ENCODE data around the gene SEPHS2. TPM values are rescaled to one million over a fixed set of nuclear protein-coding genes. Genes with fewer than 3 reads are reported as not detected.

Gene SEPHS2
- total and polyA plus RNA-seq, 2 experiments from 2014 or later, result 29.7 to 43.0 TPM

DNA sequence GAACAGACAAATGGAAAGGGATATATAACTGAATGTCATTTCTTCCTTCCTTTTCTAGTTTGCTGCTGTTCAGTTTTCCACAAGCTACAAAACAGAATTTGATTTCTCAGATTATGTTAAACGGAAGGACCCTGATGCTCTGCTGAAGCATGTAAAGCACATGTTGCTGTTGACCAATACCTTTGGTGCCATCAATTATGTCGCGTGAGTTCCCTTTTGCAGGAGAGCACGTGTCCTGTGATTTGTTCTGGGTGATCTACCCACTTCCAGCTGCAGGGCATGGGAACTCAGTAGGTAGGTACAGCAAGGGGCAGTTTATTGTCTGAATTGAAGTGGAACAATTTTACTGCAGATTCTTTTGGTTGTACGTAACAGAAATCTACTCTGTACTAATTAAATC lies 35.7 kb upstream of the SEPHS2 start:
- Histone ChIP-seq H3K27ac (ENCODE audit: low read depth) (no peak overlapping the region), H3K4me2 (no peak overlapping the region), H3K4me1 (ENCODE audit: insufficient read depth) (no peaks in the 10 kb centered on the region), H3K27me3 (ENCODE audit: insufficient read depth) (no peaks in the 10 kb centered on the region), H3K4me3 (no peak overlapping the region), H3K79me2 (replicated peaks; ENCODE audit: insufficient read depth) (no peaks in the 10 kb centered on the region), H3K9me2 (ENCODE audit: insufficient read depth) (no peaks in the 10 kb centered on the region), H3F3A (replicated peaks; ENCODE audit: low read depth) (no peaks in the 10 kb centered on the region), H3K36me3 (ENCODE audit: insufficient read depth) (no peaks in the 10 kb centered on the region), H4K20me1 (replicated peaks; ENCODE audit: insufficient read depth) (no peaks in the 10 kb centered on the region), H2AFZ (no peak overlapping the region)
- Mint-ChIP-seq H3K27ac (no peak overlapping the region), H3K27me3 (ENCODE audit: insufficient read depth, low read depth, poor library complexity) (peaks cover 8% of the 10 kb centered on the region), H3K4me1 (no peaks in the 10 kb centered on the region), H3K9me3 (no peaks in the 10 kb centered on the region), H3K4me3 (no peak overlapping the region), H3K36me3 (ENCODE audit: low read depth) (no peaks in the 10 kb centered on the region)
- no peak for DNase-seq (ENCODE audit: low spot score)
- TF ChIP-seq, protein P1, sequence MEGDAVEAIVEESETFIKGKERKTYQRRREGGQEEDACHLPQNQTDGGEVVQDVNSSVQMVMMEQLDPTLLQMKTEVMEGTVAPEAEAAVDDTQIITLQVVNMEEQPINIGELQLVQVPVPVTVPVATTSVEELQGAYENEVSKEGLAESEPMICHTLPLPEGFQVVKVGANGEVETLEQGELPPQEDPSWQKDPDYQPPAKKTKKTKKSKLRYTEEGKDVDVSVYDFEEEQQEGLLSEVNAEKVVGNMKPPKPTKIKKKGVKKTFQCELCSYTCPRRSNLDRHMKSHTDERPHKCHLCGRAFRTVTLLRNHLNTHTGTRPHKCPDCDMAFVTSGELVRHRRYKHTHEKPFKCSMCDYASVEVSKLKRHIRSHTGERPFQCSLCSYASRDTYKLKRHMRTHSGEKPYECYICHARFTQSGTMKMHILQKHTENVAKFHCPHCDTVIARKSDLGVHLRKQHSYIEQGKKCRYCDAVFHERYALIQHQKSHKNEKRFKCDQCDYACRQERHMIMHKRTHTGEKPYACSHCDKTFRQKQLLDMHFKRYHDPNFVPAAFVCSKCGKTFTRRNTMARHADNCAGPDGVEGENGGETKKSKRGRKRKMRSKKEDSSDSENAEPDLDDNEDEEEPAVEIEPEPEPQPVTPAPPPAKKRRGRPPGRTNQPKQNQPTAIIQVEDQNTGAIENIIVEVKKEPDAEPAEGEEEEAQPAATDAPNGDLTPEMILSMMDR (conservative IDR thresholded peaks at IDR 0.05; ENCODE audit: low read depth in 2 of 2), result no peak
- no peak for TF ChIP-seq ETS1 (IDR thresholded peaks at IDR 0.05)
- TF ChIP-seq POLR2AphosphoS5 (IDR thresholded peaks at IDR 0.05; ENCODE audit: low read depth), result no peak
- no peak for ATAC-seq

DNA sequence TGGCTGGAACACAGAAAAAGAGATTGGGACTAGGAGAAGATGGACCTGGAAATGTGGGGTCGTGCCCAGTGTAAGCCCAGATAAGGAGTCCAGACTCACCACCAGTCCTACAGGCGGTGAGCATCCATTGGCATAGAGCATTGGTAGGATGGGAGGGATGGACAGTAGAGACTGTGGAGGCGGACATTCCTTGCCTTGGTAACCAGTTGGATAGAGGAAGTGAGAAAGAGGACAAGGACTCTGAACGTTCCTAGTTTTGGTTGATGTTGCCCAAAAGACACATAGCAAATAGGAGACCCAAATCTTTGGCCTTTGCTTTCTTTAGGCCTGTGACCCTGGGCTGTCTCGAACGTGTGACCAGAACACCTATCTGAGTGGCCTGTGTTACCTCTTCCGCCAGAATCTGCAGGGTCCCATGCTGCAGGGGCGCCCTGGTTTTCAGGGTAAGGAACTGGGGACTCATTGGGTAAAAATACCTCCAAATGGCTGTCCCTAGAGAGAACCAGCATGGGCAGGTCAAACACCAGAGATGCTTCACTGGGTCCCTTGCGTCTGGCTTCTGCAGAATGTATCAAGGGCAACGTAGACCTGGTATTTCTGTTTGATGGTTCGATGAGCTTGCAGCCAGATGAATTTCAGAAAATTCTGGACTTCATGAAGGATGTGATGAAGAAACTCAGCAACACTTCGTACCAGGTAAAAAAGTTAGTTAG lies 33.2 kb upstream of the SEPHS2 start:
- Mint-ChIP-seq H3K4me1 (no peaks in the 10 kb centered on the region), H3K36me3 (ENCODE audit: low read depth) (no peaks in the 10 kb centered on the region), H3K27me3 (ENCODE audit: insufficient read depth, low read depth, poor library complexity) (peaks cover 5% of the 10 kb centered on the region), H3K4me3 (no peak overlapping the region), H3K27ac (no peak overlapping the region), H3K9me3 (no peaks in the 10 kb centered on the region)
- Histone ChIP-seq H3K27me3 (ENCODE audit: insufficient read depth) (peaks cover 13% of the 10 kb centered on the region; the same call in 1 of the 2 replicates), H3K4me2 (no peak overlapping the region), H4K20me1 (replicated peaks; ENCODE audit: insufficient read depth) (no peaks in the 10 kb centered on the region), H3K79me2 (replicated peaks; ENCODE audit: insufficient read depth) (no peaks in the 10 kb centered on the region), H3F3A (replicated peaks; ENCODE audit: low read depth) (no peaks in the 10 kb centered on the region), H3K9me2 (ENCODE audit: insufficient read depth) (no peaks in the 10 kb centered on the region), H3K27ac (ENCODE audit: low read depth) (no peak overlapping the region), H3K4me3 (no peak overlapping the region), H3K36me3 (ENCODE audit: insufficient read depth) (no peaks in the 10 kb centered on the region), H2AFZ (no peak overlapping the region), H3K4me1 (ENCODE audit: insufficient read depth) (no peaks in the 10 kb centered on the region)
- no peak for ATAC-seq
- DNase-seq (ENCODE audit: low spot score), result no peak
- TF ChIP-seq ZNF331 (CRISPR knock-in tag; IDR thresholded peaks at IDR 0.05; ENCODE audit: low read depth), result no peak
- TF ChIP-seq EZH2phosphoT487 (IDR thresholded peaks at IDR 0.05; ENCODE audit: unreplicated experiment), result no peak
- TF ChIP-seq ETS1 (IDR thresholded peaks at IDR 0.05), result no peak
- TF ChIP-seq NANOG (IDR thresholded peaks at IDR 0.05; ENCODE audit: borderline replicate concordance), result no peak
- TF ChIP-seq, protein P2, sequence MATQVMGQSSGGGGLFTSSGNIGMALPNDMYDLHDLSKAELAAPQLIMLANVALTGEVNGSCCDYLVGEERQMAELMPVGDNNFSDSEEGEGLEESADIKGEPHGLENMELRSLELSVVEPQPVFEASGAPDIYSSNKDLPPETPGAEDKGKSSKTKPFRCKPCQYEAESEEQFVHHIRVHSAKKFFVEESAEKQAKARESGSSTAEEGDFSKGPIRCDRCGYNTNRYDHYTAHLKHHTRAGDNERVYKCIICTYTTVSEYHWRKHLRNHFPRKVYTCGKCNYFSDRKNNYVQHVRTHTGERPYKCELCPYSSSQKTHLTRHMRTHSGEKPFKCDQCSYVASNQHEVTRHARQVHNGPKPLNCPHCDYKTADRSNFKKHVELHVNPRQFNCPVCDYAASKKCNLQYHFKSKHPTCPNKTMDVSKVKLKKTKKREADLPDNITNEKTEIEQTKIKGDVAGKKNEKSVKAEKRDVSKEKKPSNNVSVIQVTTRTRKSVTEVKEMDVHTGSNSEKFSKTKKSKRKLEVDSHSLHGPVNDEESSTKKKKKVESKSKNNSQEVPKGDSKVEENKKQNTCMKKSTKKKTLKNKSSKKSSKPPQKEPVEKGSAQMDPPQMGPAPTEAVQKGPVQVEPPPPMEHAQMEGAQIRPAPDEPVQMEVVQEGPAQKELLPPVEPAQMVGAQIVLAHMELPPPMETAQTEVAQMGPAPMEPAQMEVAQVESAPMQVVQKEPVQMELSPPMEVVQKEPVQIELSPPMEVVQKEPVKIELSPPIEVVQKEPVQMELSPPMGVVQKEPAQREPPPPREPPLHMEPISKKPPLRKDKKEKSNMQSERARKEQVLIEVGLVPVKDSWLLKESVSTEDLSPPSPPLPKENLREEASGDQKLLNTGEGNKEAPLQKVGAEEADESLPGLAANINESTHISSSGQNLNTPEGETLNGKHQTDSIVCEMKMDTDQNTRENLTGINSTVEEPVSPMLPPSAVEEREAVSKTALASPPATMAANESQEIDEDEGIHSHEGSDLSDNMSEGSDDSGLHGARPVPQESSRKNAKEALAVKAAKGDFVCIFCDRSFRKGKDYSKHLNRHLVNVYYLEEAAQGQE (IDR thresholded peaks at IDR 0.05; ENCODE audit: unreplicated experiment), result no peak
- TF ChIP-seq CREB1 (CRISPR knock-in tag; IDR thresholded peaks at IDR 0.05; ENCODE audit: low read depth), result no peak
